Esophagus squamous epithelium (tissue), 5 donors: Measurements from ENCODE around the gene TP53RK. TPM values are rescaled to one million over a fixed set of nuclear protein-coding genes. Genes with fewer than 3 reads are reported as not detected.

Experiments used
- DNase-seq: peaks from one replicate; lab custom pipeline; 2025; lab: John Stamatoyannopoulos, UW
- H3K27ac ChIP-seq, 4 donors: fragments of 200-600 bp; sonication (generic); one replicate each; pipeline ENCODE4 v1.5.1; 2016 to 2019; ENCODE audit warnings: mild to moderate bottlenecking in 1 of 4
- H3K27me3 ChIP-seq, 4 donors: fragments of 200-600 bp; sonication (generic); 1 replicate in 3 of 4; 2 replicates in 1 of 4; pipeline versions ENCODE4 v1.5.1 to v1.6.0; 2017 to 2021; ENCODE audit warnings: antibody characterized with exemption in 1 of 4
- H3K36me3 ChIP-seq, 3 donors: fragments of 200-600 bp; sonication (generic); one replicate each; pipeline ENCODE4 v1.5.1; 2016 to 2019
- H3K4me1 ChIP-seq, 3 donors: fragments of 200-600 bp; sonication (generic); one replicate each; pipeline ENCODE4 v1.5.1; 2017 to 2019
- H3K4me3 ChIP-seq, 4 donors: fragments of 200-600 bp; sonication (generic); 1 replicate in 3 of 4; 2 replicates in 1 of 4; pipeline ENCODE4 v1.5.1; 2016 to 2019; ENCODE audit warnings: mild to moderate bottlenecking in 2 of 4, moderate library complexity in 1 of 4
- H3K9me3 ChIP-seq, 3 donors: fragments of 200-600 bp; sonication (generic); one replicate each; pipeline ENCODE4 v1.5.1; 2016 to 2019
- CTCF ChIP-seq, 6 experiments: fragments of 450-650 bp in 4 of 6; fragments of 200-600 bp in 2 of 6; sonication (generic) in 2 of 6; IDR thresholded peaks; one replicate each; pipeline ENCODE4 v1.5.1; 2016 to 2019; ENCODE audit warnings: antibody characterized with exemption in 6 of 6, mild to moderate bottlenecking in 4 of 6, moderate library complexity in 4 of 6
- POLR2A ChIP-seq, 4 donors: fragments of 450-650 bp; IDR thresholded peaks; one replicate each; pipeline ENCODE4 v1.6.1; 2017; ENCODE audit warnings: antibody characterized with exemption in 4 of 4, mild to moderate bottlenecking in 4 of 4, moderate library complexity in 3 of 4
- WGBS, 2 donors: methylation state at CpG; one replicate each; pipeline ENCODE4 v1.1.5; 2018; 5-methylcytosine and 5-hydroxymethylcytosine counted together
- intact Hi-C: fragments of 100-400 bp; cut with DNase I; formaldehyde crosslinking; loops from one replicate; pipeline ENCODE4 v1.15.0; 2022
- total RNA-seq, 4 donors: library from RNA; depleted of rRNA; stranded (reverse); fragments of >200 nt; gene quantifications; one replicate each; pipeline ENCODE4 v1.1.0, GENCODE V29; 2016
- donor health status: DM: yes; HTN: yes; CAD: no.

TP53RK gene
- total RNA-seq, 4 donors from 2014 or later: 14.3 to 20.2 (median 17.1) TPM

- H3K27me3 ChIP-seq: peaks cover 0 to under 1% (median 0%) of the 10 kb centered on the region in 4 donors
- H3K27ac ChIP-seq: peak overlapping the region in 1 of 4 donors; percentile 18
- intact Hi-C loops: no loop called here
- H3K4me3 ChIP-seq: no peak overlapping the region
- WGBS, 2 donors: 49% methylated on average over 2 of the region's 2 CpGs
- no peaks in the 10 kb centered on the region for H3K9me3 ChIP-seq
- H3K36me3 ChIP-seq: no peaks in the 10 kb centered on the region
- TF ChIP-seq POLR2A (IDR thresholded peaks at IDR 0.05) (no peak), CTCF (IDR thresholded peaks at IDR 0.05) (no peak)
- no peak for DNase-seq
- peaks cover 0 to 13% (median 6%) of the 10 kb centered on the region in 3 donors for H3K4me1 ChIP-seq
Observed at GRCh38 chr20:46694484-46694883, 5.2 kb upstream of the TP53RK start.

GRCh38 chr20:46691196-46691595 lies 2.0 kb upstream of the TP53RK start:
- intact Hi-C loops: no loop called here
- Histone ChIP-seq H3K36me3 (peaks cover 0 to 7% (median 0%) of the 10 kb centered on the region in 3 donors), H3K27ac (no peak overlapping the region), H3K27me3 (no peaks in the 10 kb centered on the region), H3K9me3 (no peaks in the 10 kb centered on the region), H3K4me1 (peaks cover 16 to 38% (median 21%) of the 10 kb centered on the region in 3 donors), H3K4me3 (no peak overlapping the region)
- TF ChIP-seq POLR2A (IDR thresholded peaks at IDR 0.05): no peak
- no peak for TF ChIP-seq CTCF (IDR thresholded peaks at IDR 0.05)
- DNase-seq: no peak
- 76 to 80% methylated on average over 4 of the region's 4 CpGs for WGBS, 2 donors

GRCh38 chr20:46690219-46691106 lies 1.2 kb upstream of the TP53RK start:
- intact Hi-C loops: no loop called here
- H3K27me3 ChIP-seq: no peaks in the 10 kb centered on the region
- no peaks in the 10 kb centered on the region for H3K9me3 ChIP-seq
- peaks cover 16 to 41% (median 21%) of the 10 kb centered on the region in 3 donors for H3K4me1 ChIP-seq
- no peak for DNase-seq
- H3K27ac ChIP-seq: peak overlapping the region; percentile 93 to 98 (median 96)
- WGBS, 2 donors: 47 to 55% methylated on average over 13 of the region's 13 CpGs
- H3K4me3 ChIP-seq: peak overlapping the region; percentile 73 to 93 (median 81)
- peaks cover 0 to 14% (median 0%) of the 10 kb centered on the region in 3 donors for H3K36me3 ChIP-seq
- TF ChIP-seq POLR2A (IDR thresholded peaks at IDR 0.05) (no peak), CTCF (IDR thresholded peaks at IDR 0.05) (no peak)

- peak overlapping the region; percentile 93 to 98 (median 96) for H3K27ac ChIP-seq
- intact Hi-C loops: no loop called here
Observed at GRCh38 chr20:46689754-46690085, 476 bp upstream of the TP53RK start.

More at GRCh38 chr20:46689754-46690085, 476 bp upstream of the TP53RK start:
- H3K36me3 ChIP-seq: peaks cover 0 to 17% (median 0%) of the 10 kb centered on the region in 3 donors
- H3K9me3 ChIP-seq: no peaks in the 10 kb centered on the region
- WGBS, 2 donors: 0% methylated on average over 12 of the region's 12 CpGs
- no peak for DNase-seq
- no peak for TF ChIP-seq CTCF (IDR thresholded peaks at IDR 0.05)
- no peak for TF ChIP-seq POLR2A (IDR thresholded peaks at IDR 0.05)
- H3K4me3 ChIP-seq: peak overlapping the region; percentile 73 to 93 (median 81)
- no peaks in the 10 kb centered on the region for H3K27me3 ChIP-seq
- peaks cover 16 to 44% (median 21%) of the 10 kb centered on the region in 3 donors for H3K4me1 ChIP-seq
